ENCODE measurements around the gene FBRSL1. TPM values are rescaled to one million over a fixed set of nuclear protein-coding genes. Genes with fewer than 3 reads are reported as not detected.

FBRSL1 gene
- total and polyA plus RNA-seq, 2 of the 8 experiments (the other 6 are each of a cell fraction or from before 2014, with no cell fraction given), result 18.4 to 109 TPM

DNA sequence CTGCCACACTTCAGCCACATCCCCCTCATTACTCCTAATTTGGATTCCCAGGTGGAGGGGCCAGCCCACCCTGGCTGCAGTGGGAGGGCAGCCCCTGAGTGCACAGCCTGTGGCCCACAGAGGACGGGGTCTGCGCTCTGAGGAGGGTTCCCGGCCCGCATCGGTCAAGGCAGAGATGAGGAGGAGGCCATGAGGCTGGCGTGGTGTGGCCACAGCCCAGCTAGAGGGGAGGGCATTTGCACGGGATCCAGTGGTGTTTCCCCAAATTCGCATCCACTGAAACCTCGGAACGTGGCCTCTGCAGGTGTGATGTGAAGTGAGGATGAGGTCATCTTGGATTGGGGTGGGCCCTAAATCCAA lies 38.1 kb upstream of the FBRSL1 start (continued):
- no peak for TF ChIP-seq YY1 (IDR thresholded peaks at IDR 0.05; ENCODE audit: low read depth, low read length)
